ENCODE data around the gene MZF1.
A peak's percentile ranks its signal among the peaks of the same experiment; 100 is the strongest.

MZF1 gene

DNA sequence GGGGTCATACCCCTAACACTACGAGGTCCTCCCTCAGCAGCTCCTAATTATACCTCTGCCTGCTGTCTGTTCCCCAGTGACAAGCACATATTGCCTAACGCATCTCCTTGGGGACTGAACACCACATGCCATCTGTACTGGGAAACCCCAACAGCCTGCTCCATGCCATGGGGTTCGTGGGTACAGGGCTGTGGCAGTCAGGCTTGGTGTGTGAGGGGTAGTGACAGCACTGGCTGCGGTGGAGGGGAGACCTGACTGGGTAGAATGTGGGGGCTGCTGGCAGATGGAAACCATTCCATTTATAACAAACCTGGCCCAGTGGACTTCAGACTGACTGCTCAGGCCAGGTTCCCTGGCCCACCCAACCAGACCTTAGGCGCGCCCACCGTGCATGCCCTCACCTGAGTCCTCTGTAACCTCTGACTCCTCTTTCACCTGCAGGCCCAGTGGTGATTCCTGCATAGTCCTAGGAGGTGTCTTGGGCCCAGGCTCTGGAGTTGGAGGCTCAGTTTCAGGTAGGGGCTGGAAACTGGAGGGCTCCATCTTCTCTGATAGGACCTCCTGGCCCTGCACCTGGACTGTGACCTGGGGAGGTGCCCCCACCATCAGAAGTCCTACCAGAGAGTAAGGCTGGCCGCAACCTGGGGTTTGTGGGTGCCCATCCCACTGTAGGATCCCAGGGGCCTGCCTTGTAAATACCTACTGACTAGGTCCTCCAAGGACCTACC, 3.0 kb downstream of the MZF1 start:
- no peak for DNase-seq

DNA sequence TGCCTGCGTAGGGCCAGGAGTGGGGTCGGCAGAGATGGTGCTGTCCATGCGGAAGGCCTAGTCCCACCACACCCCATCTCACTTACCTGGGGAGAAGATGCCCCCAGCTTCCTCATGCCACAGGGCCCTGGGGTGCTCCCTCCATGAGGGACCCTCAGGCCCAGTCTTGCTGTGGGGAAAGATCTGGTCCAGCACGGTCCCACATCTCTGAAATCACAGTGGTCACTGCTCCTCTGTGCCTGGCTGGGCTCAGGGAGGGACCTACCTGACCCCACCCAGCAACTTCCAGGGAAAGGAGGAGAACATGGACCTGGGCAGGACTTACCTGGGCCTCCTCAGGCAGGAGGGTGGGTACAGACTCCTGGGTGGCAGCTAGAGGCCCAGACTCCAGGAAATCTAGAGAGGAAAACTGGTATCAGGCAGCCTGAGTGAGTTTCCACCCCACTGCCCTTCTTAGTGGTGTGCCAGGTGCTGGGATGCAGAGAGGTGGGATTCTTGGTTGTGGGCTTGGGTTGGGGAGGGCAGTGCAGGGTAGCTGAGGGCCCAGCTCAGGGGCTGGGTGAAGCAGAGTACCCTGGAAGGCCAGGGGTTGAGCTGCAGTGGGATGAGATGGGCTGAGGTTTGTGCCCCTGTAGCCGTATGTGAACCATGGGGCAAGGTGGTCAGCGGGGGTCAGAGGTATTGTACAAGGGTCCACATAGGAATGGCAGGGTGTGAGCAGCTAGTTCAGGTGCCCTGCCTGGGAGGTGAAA, 3.8 kb downstream of the MZF1 start:
- DNase-seq = no peak

DNA sequence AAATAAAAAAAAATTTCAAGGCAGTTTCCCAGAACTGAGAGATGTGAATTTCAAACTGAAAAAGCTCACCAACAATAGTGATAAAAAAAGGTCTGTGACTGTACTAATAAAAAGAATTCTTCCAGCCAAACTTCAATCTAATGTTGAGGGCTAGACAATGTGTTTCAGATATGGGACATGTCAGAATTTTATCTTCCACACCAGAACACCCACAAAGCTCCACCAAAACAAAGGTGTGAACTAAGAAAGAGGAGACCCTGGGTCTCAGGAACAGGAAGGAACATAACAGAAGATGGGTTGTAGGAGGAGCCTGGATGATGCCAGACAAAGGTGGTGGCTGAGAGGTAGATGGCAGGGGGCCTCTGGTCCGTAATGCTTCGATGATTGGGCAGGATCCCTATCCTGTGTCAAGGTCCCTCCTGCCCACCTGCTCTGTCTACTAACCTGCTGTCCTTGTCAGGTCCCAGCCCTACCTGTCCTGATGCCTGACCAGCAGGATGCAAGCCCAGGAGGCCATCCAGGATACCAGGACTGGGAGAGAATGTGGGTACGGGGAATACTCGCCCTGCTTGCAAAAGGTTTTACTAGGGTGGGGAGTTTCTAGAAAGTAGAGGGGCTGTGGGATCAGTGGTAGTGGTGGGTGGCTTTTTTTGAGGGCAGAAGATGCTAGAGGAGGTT, 4.5 kb downstream of the MZF1 start:
- DNase-seq = no peak

DNA sequence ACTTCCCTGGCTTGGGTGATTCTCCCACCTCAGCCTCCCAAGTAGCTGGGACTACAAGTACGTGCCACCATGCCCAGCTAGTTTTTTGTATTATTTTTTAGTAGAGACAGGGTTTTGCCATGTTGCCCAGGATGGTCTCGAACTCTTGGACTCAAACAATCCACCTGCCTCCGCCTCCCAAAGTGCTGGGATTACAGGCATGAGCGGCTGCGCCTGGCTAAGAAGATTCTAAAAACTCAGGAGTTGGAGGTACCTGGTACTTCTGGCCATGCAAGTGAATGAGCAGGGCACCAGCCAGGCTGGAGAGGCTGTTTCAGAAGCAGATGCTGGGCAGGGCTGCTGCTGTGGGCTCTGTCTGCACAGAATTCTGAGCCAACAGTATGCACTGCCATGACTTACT, 6.1 kb downstream of the MZF1 start:
- no peak for DNase-seq

DNA sequence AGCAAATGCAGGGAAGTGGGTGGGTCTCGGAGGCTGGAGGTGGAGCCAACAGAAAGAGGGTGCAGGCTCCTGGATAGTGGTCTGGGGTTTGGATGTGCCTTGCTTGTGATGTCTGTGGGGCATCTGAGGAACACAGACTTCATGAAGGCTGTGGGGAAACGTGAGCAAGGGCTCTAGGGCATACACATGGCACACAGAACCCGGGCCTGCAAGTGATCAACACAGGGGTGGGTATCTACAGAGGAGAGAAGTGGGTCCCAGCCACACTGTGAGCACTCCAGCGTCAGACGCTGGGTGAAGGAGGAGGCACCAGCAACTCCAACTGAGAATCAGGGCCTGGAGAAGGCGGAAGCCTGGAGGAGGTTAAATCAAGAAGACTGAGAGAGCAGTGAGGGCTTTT, 9.3 kb downstream of the MZF1 start:
- no peak for DNase-seq

DNA sequence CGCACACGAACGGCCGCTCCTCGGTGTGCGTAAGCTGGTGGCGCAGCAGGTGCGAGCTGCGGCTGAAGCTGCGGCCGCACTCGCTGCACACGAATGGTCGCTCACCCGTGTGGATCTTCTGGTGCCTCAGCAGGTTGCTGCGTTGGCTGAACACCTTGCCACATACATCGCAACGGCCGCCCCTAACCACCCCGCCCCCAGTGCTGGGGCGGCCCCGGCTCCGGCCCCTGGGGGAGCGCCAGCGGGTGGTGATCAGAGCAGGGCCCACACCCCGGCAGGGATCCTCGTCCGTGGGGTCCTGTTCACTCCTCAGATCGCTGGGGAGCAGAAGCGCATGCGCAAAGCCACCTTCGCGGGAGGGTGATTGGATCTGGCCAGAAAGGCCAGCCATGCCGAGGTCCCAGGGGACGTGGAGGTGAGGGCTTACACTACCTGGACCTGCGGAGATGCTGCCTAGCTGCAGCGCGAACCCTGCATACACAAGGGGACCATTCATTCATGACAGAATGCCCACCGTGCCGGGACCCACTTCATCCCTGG, 10.0 kb downstream of the MZF1 start:
- no peak for DNase-seq

DNA sequence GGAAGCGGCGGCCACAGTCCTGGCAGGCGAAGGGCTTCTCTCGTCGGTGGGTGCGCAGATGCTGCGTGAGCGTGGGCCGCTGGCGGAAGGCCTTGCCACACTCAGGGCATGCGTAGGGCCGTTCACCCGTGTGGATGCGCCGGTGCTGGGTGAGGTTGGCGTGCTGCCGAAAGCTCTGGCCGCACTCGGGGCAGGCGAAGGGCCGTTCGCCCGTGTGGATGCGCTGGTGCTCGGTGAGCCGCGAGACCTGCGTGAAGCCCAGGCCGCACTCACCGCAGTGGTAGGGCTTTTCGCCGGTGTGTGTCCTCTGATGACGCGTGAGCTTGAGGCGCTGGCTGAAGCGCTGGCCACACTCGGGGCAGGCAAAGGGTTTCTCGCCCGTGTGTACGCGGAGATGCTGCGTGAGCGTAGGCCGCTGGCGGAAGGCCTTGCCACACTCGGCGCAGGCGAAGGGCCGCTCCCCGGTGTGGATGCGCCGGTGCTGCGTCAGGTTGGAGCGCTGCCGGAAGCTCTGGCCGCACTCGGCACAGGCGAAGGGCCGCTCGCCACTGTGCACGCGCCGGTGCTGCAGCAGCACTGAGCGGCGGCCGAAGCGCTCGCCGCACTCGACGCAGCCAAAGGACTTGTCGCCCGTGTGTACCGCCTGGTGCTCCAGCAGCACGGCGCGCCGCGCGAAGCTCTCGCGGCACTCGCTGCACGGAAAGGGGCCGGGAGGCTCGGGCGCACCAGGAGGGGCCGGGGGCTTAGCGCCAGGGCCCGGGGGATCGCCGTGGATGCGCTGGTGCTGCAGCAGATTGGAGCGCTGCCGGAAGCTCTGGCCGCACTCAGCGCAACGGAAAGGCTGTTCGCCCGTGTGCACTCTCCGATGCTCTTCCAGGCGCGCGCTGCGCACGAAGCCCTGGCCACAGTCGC, 10.8 kb downstream of the MZF1 start:
- peak in 1 of 2 donors; percentile 39 for DNase-seq

DNA sequence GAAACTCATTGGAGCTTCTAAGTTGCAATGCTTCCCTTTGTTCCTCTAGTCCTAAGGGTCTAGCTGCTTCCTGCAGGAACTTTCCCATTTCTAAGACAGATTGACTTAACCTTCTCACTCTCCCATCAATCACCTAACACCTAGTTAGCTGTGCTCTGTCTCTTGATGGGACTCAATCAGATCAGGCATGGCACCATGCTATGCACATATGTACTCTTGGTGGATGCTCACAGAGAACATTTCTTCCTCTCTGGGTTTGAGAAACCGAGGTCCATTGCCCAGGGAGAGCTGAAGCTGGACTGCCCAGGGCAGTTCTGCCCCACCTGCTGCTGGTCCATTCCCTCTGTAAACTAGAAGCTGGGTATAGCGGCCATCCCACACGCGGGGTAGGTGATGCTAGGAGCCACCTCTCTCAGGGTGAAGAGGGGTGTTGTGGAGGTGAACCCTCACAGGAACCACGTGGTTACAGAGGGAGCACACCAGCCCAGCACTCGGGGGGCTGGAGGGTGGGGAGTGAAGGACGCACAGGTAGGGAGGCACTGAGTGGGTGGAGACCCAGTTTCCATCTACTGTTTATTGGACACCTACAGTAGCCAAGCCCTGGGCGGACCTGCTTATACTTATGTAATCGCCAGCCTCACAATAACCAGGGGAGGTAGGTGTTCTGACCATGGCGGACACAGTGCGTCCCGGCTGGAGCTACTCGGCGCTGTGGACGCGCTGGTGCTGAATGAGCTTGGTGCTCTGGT, 11.6 kb downstream of the MZF1 start:
- DNase-seq = no peak

DNA sequence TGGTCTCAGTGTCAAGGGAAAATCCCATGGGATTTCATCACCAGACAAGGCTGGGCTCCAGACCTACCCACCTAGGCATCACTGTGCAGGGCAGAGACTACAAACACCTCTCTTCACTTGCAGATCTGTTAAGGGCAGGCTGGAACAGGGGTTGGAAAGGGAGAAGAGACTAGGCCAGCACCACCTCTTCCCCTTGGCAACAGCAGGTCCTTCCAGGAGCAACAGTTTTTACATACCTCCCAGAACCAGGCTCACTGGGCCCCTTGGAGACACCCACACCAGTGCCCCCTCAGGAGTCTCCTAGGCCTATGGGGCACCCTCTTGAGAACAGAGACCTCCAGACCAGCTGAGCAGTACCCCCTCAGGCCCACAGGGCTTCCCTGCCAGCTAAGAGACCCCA, 12.2 kb downstream of the MZF1 start:
- DNase-seq = no peak

DNA sequence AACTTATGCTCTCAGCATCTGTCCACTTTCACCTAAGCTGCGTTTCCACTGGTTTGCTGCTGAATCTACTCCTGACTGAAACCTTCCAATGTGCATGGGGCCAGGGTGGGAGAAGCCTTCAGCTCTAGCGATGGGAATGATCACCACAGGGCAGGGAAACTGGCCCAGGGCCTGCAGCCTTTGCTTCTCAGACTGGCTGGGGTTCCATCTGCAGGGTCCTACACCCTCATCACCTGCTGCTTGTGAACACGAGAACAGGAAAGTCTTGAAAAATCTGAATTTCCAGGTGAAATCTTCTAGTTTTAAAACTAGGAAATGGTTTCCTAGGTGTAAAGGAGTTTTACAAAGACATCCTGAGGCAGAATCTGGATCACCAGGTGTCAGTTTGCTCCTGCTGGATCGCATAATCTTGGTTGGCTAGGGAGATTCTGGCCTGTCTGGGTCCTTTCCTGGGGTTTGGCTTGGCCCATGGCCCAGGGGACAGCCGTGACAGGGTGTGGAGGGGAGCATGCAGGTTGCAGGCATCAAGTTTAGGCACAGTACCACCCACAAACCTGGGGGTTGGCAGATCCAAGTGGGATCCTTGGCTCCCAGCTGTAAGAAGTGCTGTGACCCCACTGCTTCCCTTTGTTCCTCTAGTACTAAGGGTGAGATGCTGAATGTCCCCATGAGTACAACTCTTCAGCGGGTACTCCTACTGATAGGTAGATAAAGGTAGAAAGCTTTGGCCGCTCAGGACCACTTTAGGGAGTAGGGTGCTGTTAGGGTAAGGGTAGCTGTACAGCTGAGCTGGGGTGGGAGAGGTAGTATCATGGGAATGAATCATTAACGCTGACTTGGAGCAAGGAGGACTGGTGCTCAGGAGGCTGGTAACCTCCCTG, 12.9 kb downstream of the MZF1 start:
- no peak for DNase-seq

DNA sequence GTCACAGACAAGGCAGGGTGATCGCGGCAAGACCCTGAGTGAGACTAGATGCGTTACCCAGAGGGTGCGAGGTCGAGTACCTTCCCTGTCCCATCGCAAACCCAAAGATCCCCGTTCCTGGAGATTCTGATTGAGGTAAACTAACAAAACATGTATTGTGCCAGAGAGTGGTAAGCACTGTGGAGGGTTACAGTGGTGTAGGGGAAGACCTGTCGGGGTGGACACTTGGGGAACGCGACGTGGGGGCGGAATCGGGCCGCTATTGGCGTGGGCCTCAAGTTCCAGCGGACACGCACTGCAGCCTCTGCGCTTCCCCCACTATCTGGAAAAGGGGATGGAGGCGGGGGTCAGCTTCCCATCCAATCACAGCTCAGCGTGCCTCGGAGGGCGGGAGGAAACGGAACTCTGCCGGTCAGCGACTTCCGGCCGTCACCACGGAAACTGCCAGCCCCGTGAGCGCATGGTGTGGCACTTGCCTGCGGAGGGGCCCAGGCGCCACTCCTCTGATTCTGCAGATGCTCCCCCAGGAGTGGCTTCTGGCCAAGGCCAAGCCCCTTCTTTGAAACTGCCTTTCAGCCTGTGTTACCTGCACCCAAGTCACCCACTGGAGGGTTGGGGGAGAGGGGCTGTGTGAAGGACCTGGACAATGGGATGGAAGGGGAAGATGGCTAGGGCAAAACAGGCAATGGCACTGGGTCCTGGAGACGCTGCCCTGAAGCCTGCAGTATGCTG, 13.7 kb downstream of the MZF1 start:
- DNase-seq = peak; percentile 70

DNA sequence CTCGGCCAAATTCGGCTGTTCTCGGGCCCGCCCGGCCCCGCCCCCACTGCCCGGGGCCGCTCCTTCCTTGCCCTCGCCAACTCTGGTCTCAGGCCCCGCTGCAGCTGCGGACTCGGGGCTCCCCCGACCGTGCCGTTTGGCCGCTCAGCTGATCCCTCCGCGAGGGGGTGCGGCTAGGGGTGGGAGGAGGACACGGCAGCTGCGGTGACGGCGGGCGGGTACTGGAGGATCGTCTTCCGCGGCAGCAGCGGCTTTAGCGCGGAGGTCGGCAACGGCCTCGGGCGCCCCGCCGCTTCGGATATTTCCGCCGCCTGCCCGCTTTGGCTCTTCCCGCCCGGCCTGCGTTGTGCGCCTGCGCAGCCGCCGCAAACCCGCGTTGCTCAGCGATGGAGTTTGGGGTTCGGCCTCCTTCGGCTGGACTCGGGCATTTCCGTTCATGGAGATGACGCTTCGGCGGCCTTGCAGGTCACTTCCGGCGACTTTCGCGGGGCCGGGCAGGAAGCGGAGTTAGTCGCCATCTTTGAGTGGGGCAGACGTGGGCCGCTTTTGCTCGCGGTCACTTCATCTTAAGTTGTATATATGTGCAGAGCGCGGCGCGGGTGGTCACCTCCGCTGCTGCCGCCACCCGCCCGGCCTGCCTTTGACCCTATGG, 14.4 kb downstream of the MZF1 start:
- DNase-seq = peak; percentile 99 to 100

DNA sequence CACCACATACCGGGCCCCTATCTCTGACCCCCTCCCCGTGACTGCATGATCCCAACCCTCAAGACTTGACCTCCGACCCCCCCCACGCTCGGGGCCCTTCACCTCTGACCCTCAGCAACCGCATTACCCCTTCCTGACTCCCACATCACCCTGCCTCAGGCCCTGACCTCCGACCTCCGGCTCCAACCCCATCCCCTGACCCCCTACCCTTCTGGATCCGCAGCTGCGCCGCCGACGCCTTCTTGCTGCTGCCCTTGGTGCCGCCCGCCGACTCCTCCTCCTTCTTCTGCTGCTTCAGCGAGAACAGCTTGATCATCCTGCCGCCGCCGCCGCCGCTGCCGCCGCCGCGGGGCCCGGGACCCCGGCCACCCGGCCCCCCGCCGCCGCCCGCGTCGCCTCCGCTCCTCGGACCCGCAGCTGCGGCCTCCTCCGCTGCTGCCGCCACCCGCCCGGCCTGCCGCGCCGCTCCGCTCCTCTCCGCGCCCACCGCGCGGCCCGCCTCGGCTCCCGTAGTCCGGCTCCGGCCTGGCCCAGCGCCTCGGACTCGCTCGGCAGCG, 15.0 kb downstream of the MZF1 start, which contains the start of gene UBE2M:
UBE2M (minus strand) TSS at position 546 of the 557 bp plus-strand sequence; CDS start at position 316, 230 bp downstream.
- DNase-seq = peak; percentile 48 to 53

DNA sequence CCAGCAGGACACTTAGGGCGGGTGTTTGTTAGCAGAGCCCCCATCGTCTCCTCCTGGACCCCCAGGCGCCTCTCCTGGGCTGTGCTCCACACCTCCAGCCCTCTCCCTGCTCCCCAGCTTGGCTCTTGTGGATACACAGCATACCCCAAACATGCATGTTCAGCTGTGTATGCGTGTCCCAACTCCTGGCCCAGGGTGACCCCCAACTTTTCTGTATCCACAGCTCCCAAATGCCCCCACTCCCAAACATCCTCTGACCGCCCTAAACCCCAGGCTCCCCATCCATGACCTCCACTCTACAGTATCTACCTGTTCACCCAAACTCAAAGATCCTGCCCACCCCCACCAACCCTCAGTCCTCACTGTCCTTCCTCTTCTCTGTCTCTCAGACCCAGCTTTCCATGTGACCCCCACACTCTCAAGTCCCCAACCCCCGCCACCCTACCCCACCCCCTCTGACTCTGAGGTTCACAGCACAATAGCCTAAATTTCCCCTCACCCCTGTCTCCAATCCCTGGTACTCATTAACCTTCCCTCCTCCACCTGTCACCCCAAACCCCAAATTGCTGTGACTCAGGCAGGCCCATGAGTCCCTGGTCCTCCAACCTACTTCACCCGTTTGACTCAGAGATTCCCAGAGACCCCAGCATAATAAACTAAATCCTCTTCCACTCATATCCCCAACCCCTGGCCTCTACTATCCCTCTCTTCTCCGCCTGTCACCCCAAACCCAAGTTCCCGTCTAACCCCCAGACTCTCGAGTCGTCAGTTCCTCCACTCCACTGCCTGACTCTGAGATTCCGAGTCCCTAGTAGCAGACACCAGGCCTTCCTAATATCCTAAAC, 15.7 kb downstream of the MZF1 start:
- DNase-seq = no peak

DNA sequence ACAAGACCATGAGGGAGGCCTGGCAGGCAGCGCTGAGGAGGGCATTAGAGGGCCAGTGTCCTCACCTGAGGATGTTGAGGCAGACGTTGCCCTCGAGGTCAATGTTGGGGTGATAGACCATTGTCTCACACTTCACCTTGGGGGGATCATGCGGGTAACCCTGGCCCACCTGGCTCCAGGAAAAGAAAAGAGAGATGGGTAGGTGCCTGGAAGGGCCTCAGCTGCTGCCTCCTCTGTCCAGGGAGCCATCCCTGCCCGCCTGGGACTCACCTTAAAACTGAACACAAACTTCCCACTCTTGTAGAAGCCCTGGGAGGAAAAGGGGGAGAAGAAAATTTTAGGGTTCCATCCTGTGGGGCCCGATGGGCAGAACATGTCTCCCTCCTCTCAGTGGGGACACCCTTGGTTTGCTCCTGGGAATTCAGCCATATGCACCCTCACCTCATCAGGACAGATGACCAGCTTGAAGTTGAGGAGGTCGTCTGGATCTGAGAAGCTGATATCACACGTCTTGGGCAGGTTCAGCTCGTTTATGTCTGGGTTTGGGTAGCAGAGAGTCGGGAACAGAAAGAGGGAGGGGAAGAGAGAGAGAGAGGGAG, 16.4 kb downstream of the MZF1 start:
- DNase-seq = no peak

DNA sequence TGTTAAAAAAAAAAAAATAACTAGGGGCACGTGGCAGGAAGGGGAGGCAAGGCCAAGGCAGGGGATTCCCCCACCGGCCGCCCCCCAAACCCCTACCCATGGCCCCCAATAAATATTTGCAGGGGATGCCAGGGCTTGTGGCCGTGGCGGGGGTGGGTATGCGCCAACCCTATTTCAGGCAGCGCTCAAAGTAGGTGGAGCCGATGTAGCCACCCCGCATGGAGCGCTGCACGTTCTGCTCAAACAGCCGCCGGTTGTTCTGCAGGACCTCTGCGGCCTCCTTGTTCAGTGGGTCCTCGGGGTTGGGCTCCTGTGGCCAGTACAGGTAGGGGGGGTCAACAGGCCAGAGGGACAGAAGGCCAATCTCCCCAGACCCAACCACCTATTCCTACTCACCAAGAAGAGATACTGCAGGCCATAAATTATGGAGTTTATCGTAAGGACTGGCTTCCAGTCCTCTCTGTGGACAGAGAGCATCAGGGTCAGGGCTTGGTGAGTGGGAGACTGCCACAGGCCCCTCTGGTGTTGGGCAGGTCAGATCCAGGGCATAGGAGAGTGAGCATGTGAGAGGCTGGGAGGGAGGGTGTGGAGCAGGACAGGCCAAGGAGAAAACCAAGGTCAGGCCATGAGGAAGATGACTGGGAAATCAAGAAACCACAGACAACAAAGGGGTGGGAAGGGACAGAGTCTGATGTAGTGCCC, 17.1 kb downstream of the MZF1 start:
- no peak for DNase-seq

DNA sequence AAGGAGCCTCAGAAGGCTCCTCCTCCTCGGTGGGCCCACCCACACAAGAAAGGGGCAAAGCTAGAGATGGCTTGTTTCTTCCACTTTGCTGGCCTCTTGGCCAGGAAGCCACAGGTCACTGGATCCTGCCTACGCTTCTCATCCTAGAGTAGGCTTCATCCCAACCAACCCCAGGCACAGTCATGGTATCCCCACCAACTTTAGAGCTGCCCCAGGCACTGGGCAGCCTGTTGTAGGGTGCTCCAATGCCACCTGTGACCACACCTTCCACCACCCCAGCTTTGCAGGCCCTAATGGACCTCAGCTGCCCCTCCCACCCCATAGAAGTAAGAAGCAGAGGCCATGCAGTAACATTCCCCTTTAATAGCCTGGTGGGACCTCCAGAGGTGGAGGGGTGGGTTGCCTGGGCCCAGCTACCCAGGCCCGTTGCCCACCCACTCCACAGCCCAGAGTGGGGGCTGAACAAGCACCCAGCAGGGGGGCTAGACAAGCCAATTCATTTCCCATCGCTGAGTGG, 17.7 kb downstream of the MZF1 start:
- DNase-seq = no peak
